Neural progenitor cell (in vitro differentiated cells): Measurements from ENCODE around the gene TMCO4. TPM values are rescaled to one million over a fixed set of nuclear protein-coding genes. Genes with fewer than 3 reads are reported as not detected.

Experiments used
- DNase-seq: peaks from one replicate; pipeline ENCODE4 v3.0.0-alpha.2; 2016; ENCODE audit warnings: low spot score
- H2AFZ ChIP-seq: fragments of 200-600 bp; sonication (generic); replicated peaks from 2 replicates; pipeline ENCODE4 v1.6.1; 2016; ENCODE audit warnings: antibody characterized with exemption
- H3F3A ChIP-seq: fragments of 200-600 bp; sonication (generic); 2 replicates; pipeline ENCODE4 v1.6.1; 2016; ENCODE audit warnings: antibody characterized with exemption, low read depth
- H3K27ac ChIP-seq: fragments of 200-600 bp; sonication (generic); 2 replicates; pipeline ENCODE4 v1.5.1; 2016; ENCODE audit warnings: mild to moderate bottlenecking
- H3K27me3 ChIP-seq: fragments of 200-600 bp; sonication (generic); 2 replicates; pipeline ENCODE4 v1.6.1; 2016; ENCODE audit warnings: mild to moderate bottlenecking, moderate library complexity
- H3K36me3 ChIP-seq: fragments of 200-600 bp; sonication (generic); 2 replicates; pipeline ENCODE4 v1.5.1; 2016
- H3K4me1 ChIP-seq: fragments of 200-600 bp; sonication (generic); 2 replicates; pipeline ENCODE4 v1.6.1; 2016; ENCODE audit warnings: mixed run types
- H3K4me2 ChIP-seq: fragments of 200-600 bp; sonication (generic); 2 replicates; pipeline ENCODE4 v1.6.1; 2016
- H3K4me3 ChIP-seq: fragments of 200-600 bp; sonication (generic); 2 replicates; pipeline ENCODE4 v1.5.1; 2016
- H3K79me2 ChIP-seq: fragments of 200-600 bp; sonication (generic); 2 replicates; pipeline ENCODE4 v1.6.1; 2016; ENCODE audit warnings: low read depth
- H3K9ac ChIP-seq: fragments of 200-600 bp; sonication (generic); 2 replicates; pipeline ENCODE4 v1.6.1; 2016
- H3K9me3 ChIP-seq: fragments of 200-600 bp; sonication (generic); 2 replicates; pipeline ENCODE4 v1.5.1; 2016; ENCODE audit warnings: low read depth
- H4K20me1 ChIP-seq: fragments of 200-600 bp; sonication (generic); 2 replicates; pipeline ENCODE4 v1.6.1; 2016; ENCODE audit warnings: low read depth
- H3K27ac Mint-ChIP-seq: 3 replicates; pipeline ENCODE4 v1.8.0; 2021; ENCODE audit warnings: mixed read lengths
- H3K27me3 Mint-ChIP-seq: 2 replicates; pipeline ENCODE4 v1.8.0; 2022; ENCODE audit warnings: low read depth, mild to moderate bottlenecking, inconsistent platforms, moderate library complexity, mixed read lengths; ENCODE audit not compliant: insufficient read depth
- H3K36me3 Mint-ChIP-seq: 3 replicates; pipeline ENCODE4 v1.8.0; 2021; ENCODE audit warnings: mixed read lengths
- H3K4me1 Mint-ChIP-seq: 3 replicates; pipeline ENCODE4 v1.8.0; 2021; ENCODE audit warnings: mixed read lengths
- H3K4me3 Mint-ChIP-seq: 3 replicates; pipeline ENCODE4 v1.8.0; 2021; ENCODE audit warnings: mild to moderate bottlenecking, moderate library complexity, mixed read lengths
- H3K9me3 Mint-ChIP-seq: 3 replicates; pipeline ENCODE4 v1.8.0; 2020; ENCODE audit warnings: mixed read lengths
- EZH2 ChIP-seq: fragments of 200-600 bp; sonication (generic); IDR thresholded peaks from 2 replicates; pipeline ENCODE4 v1.6.1; 2017; ENCODE audit warnings: antibody characterized with exemption, mild to moderate bottlenecking, moderate library complexity
- EZH2phosphoT487 ChIP-seq: fragments of 200-600 bp; sonication (generic); IDR thresholded peaks from 2 replicates; pipeline ENCODE4 v1.6.1; 2017; ENCODE audit warnings: antibody characterized with exemption
- total RNA-seq: library from RNA; depleted of rRNA; stranded (reverse); fragments of >200 nt; gene quantifications from 2 replicates; pipeline ENCODE4 v1.2.3, GENCODE V29; 2015; ENCODE audit warnings: low replicate concordance
- TF ChIP-seq, protein P1 (sequence below): fragments of 200-600 bp; sonication (generic); IDR thresholded peaks from 2 replicates; pipeline ENCODE4 v1.5.1; 2017; ENCODE audit warnings: antibody characterized with exemption, mild to moderate bottlenecking

TMCO4 gene
- total RNA-seq, 1 donor from 2014 or later: 0.30 TPM

GRCh38 chr1:19774180-19774785 lies 25.4 kb downstream of the TMCO4 start:
- H3K4me2 ChIP-seq: no peak overlapping the region
- peaks cover 12% of the 10 kb centered on the region for H3K27me3 ChIP-seq
- peaks cover 11% of the 10 kb centered on the region for H3K4me1 ChIP-seq
- Mint-ChIP-seq H3K4me3 (no peak overlapping the region), H3K4me1 (peaks cover 13% of the 10 kb centered on the region), H3K27ac (no peak overlapping the region), H3K27me3 (no peaks in the 10 kb centered on the region), H3K9me3 (no peaks in the 10 kb centered on the region), H3K36me3 (no peaks in the 10 kb centered on the region)
- no peaks in the 10 kb centered on the region for H3F3A ChIP-seq
- H4K20me1 ChIP-seq: no peaks in the 10 kb centered on the region
- H2AFZ ChIP-seq: no peak overlapping the region
- no peak for TF ChIP-seq EZH2phosphoT487
- TF ChIP-seq, protein P1, sequence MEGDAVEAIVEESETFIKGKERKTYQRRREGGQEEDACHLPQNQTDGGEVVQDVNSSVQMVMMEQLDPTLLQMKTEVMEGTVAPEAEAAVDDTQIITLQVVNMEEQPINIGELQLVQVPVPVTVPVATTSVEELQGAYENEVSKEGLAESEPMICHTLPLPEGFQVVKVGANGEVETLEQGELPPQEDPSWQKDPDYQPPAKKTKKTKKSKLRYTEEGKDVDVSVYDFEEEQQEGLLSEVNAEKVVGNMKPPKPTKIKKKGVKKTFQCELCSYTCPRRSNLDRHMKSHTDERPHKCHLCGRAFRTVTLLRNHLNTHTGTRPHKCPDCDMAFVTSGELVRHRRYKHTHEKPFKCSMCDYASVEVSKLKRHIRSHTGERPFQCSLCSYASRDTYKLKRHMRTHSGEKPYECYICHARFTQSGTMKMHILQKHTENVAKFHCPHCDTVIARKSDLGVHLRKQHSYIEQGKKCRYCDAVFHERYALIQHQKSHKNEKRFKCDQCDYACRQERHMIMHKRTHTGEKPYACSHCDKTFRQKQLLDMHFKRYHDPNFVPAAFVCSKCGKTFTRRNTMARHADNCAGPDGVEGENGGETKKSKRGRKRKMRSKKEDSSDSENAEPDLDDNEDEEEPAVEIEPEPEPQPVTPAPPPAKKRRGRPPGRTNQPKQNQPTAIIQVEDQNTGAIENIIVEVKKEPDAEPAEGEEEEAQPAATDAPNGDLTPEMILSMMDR: no peak
- no peak for TF ChIP-seq EZH2
- H3K27ac ChIP-seq: no peak overlapping the region
- no peaks in the 10 kb centered on the region for H3K79me2 ChIP-seq
- DNase-seq: no peak
- no peaks in the 10 kb centered on the region for H3K36me3 ChIP-seq
- no peaks in the 10 kb centered on the region for H3K9me3 ChIP-seq
- H3K9ac ChIP-seq: no peak overlapping the region
- H3K4me3 ChIP-seq: no peak overlapping the region

DNA sequence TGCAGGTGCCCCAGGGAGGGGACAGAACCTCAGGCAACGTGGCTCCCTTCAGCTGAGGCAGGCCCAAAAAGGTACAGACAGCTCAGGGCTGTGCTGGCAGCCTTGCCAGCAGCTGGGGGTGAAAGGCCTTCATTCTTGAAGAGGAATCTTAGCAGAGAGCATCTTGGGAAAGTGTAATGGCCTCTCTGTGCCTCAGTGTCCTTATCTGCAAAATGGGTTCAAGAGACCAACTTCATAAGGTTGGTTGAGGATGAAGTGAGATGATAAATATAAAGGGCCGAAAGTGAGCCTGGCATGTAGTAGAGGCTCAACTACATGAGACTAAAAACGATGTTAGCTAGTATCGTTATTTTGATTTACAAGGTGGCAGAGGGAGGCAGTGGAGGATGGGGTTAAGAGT lies 26.2 kb downstream of the TMCO4 start:
- no peak overlapping the region for H3K4me3 ChIP-seq
- H3K4me1 Mint-ChIP-seq: peaks cover 21% of the 10 kb centered on the region
- TF ChIP-seq EZH2 (no peak), EZH2phosphoT487 (no peak)
- TF ChIP-seq, protein P1: no peak
- H3K36me3 ChIP-seq: no peaks in the 10 kb centered on the region
- no peak overlapping the region for H3K27ac Mint-ChIP-seq
- no peak overlapping the region for H2AFZ ChIP-seq
- no peaks in the 10 kb centered on the region for H3K9me3 Mint-ChIP-seq
- H3K4me1 ChIP-seq: peaks cover 19% of the 10 kb centered on the region
- no peak overlapping the region for H3K9ac ChIP-seq
- no peaks in the 10 kb centered on the region for H3K9me3 ChIP-seq
- H3F3A ChIP-seq: no peaks in the 10 kb centered on the region
- no peak overlapping the region for H3K4me3 Mint-ChIP-seq
- no peaks in the 10 kb centered on the region for H4K20me1 ChIP-seq
- no peaks in the 10 kb centered on the region for H3K79me2 ChIP-seq
- H3K4me2 ChIP-seq: no peak overlapping the region
- peaks cover 4% of the 10 kb centered on the region for H3K27me3 ChIP-seq
- no peaks in the 10 kb centered on the region for H3K27me3 Mint-ChIP-seq
- DNase-seq: no peak
- H3K27ac ChIP-seq: no peak overlapping the region
- no peaks in the 10 kb centered on the region for H3K36me3 Mint-ChIP-seq

GRCh38 chr1:19772053-19772452 lies 27.7 kb downstream of the TMCO4 start:
- H3K9me3 ChIP-seq: no peaks in the 10 kb centered on the region
- H3K4me2 ChIP-seq: no peak overlapping the region
- no peak overlapping the region for H2AFZ ChIP-seq
- Mint-ChIP-seq H3K9me3 (no peaks in the 10 kb centered on the region), H3K27me3 (peaks cover 4% of the 10 kb centered on the region), H3K36me3 (no peaks in the 10 kb centered on the region), H3K27ac (no peak overlapping the region), H3K4me1 (peaks cover 31% of the 10 kb centered on the region), H3K4me3 (no peak overlapping the region)
- no peaks in the 10 kb centered on the region for H3K36me3 ChIP-seq
- peaks cover 23% of the 10 kb centered on the region for H3K4me1 ChIP-seq
- H4K20me1 ChIP-seq: no peaks in the 10 kb centered on the region
- TF ChIP-seq EZH2 (no peak), EZH2phosphoT487 (no peak)
- TF ChIP-seq, protein P1: no peak
- no peak overlapping the region for H3K9ac ChIP-seq
- H3K27me3 ChIP-seq: no peaks in the 10 kb centered on the region
- H3K4me3 ChIP-seq: no peak overlapping the region
- DNase-seq: no peak
- H3K79me2 ChIP-seq: no peaks in the 10 kb centered on the region
- H3K27ac ChIP-seq: no peak overlapping the region
- H3F3A ChIP-seq: no peaks in the 10 kb centered on the region
